ENCODE data around the gene ERV3-1. TPM values are rescaled to one million over a fixed set of nuclear protein-coding genes. Genes with fewer than 3 reads are reported as not detected.
"Not testable (repeated sequence)": the region's sequence is repeated elsewhere in the genome, so short reads cannot be mapped to it uniquely, and the experiment has no call there.

ERV3-1 gene
- total RNA-seq, 1 donor: 9.0 TPM

- no peak for DNase-seq (ENCODE audit: low read depth)
- H3K4me3 ChIP-seq (ENCODE audit: low read depth, low read length): peak overlapping the region; percentile 10
- no peak for TF ChIP-seq CTCF (IDR thresholded peaks at IDR 0.05; ENCODE audit: insufficient read depth, low read length)
Measured at GRCh38 chr7:64947252-64948000, 59.1 kb downstream of the ERV3-1 start.

GRCh38 chr7:64946772-64947171 lies 59.7 kb downstream of the ERV3-1 start:
- no peak for TF ChIP-seq CTCF (IDR thresholded peaks at IDR 0.05; ENCODE audit: insufficient read depth, low read length)
- DNase-seq (ENCODE audit: low read depth): no peak
- H3K4me3 ChIP-seq (ENCODE audit: low read depth, low read length): no peak overlapping the region

GRCh38 chr7:64945503-64946175 lies 60.8 kb downstream of the ERV3-1 start:
- H3K4me3 ChIP-seq (ENCODE audit: low read depth, low read length): no peak overlapping the region
- DNase-seq (ENCODE audit: low read depth): no peak
- TF ChIP-seq CTCF (IDR thresholded peaks at IDR 0.05; ENCODE audit: insufficient read depth, low read length): no peak

GRCh38 chr7:64944667-64945502 lies 61.6 kb downstream of the ERV3-1 start:
- not testable (repeated sequence) for H3K4me3 ChIP-seq (ENCODE audit: low read depth, low read length); DNase-seq (ENCODE audit: low read depth)

Small RNAs within 50 kb of the gene (small RNA-seq; reads per million reads assigned to genes)
- gene RNU6-1229P: not detected

Other genes starting within 250 kb of the ERV3-1 start
- 4.3 and 6.8 TPM in 2 replicates for gene ZNF138, start 212.3 kb downstream of the ERV3-1 start, total RNA-seq (ENCODE audit: low replicate concordance)
- gene ZNF273, start 103.4 kb downstream of the ERV3-1 start, total RNA-seq (ENCODE audit: low replicate concordance): 1.8 and 3.7 TPM in 2 replicates
- 5.1 and 7.9 TPM in 2 replicates for gene ZNF117, start 15.7 kb downstream of the ERV3-1 start, total RNA-seq (ENCODE audit: low replicate concordance)

All from fibroblast of the aortic adventitia (primary cell).